ENCODE measurements around the gene TRAPPC5.

Gene TRAPPC5

DNA sequence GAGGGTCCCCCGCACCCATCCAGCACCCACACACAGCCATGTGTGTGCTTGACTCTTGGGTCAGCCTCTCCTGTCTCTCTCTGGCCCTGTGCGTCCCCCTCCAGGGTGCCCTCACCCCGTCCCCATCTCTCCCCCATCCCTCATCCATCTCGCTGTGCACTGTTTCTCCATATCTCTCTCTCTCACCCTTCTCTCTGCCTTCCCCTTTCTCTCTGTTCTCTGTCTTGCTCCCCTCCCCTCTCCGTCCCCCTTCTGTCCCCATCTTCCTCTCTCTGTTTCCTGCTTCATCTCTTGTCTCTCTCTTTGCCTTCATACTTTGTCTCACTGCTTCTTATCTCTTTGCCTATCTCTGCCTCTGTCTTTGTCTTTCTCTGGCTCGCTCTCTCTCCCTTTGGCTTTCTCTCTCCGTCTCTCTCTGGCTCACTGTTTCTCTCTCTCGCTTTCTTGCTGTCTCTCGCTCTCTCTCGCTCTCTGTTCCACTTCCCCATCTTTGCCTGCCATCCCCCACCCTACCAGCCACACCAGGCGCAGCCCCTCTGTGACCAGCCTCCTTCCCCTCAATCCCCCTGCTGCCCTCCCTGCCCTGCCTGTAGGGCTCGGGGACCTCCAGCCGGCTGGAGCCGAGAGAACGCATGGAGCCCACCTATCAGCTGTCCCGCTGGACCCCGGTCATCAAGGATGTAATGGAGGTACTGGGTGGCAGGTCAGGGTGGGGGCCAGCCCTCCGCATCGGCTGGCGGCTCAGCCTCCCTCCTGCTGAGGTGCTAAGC is 34.8 kb upstream of the TRAPPC5 start:
- in situ Hi-C loops (cut with MboI; ENCODE audit: low sequenced_read_pairs): no loop called here

GRCh38 chr19:7646426-7646700 is 34.3 kb upstream of the TRAPPC5 start:
- in situ Hi-C loops (cut with MboI; ENCODE audit: low sequenced_read_pairs): no loop called here

GRCh38 chr19:7647156-7647555 is 33.5 kb upstream of the TRAPPC5 start:
- in situ Hi-C loops (cut with MboI; ENCODE audit: low sequenced_read_pairs): no loop called here

DNA sequence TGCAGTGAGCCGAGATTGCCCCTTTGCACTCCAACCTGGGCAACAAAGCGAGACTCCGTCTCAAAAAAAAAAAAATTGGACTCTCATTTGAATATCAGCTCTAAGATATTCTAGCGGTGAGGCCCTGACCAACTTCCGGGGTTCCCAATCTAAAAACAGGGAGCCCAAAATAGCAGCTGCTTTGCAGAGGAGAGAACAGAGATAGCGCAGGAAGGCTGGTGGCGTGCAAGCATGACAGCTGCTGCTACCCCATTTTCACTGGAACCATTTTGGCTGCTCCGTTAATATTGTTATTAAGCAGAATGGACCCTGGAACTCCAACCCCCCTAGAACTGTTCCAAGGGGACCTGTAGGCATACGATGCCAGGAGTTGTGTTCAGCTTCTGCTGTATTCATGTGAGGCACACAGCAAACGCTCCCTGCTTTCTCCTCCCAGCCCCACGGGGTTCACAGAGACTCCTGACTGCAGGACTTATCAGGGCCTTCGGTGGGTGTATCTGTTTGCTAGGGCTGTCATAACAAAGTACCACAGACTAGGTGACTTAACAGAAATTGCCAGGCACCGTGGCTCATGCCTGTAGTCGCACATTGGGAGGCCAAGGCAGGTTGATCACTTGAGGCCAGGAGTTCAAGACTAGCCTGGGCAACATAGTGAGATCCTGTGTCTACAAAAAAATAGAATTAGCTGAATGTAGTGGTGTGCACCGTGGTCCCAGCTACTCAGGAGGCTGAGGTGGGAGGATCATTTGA is 32.2 kb upstream of the TRAPPC5 start:
- in situ Hi-C loops (cut with MboI; ENCODE audit: low sequenced_read_pairs): no loop called here

- in situ Hi-C loops (cut with MboI; ENCODE audit: low sequenced_read_pairs): no loop called here
Measured at GRCh38 chr19:7650148-7650547, 30.5 kb upstream of the TRAPPC5 start.

DNA sequence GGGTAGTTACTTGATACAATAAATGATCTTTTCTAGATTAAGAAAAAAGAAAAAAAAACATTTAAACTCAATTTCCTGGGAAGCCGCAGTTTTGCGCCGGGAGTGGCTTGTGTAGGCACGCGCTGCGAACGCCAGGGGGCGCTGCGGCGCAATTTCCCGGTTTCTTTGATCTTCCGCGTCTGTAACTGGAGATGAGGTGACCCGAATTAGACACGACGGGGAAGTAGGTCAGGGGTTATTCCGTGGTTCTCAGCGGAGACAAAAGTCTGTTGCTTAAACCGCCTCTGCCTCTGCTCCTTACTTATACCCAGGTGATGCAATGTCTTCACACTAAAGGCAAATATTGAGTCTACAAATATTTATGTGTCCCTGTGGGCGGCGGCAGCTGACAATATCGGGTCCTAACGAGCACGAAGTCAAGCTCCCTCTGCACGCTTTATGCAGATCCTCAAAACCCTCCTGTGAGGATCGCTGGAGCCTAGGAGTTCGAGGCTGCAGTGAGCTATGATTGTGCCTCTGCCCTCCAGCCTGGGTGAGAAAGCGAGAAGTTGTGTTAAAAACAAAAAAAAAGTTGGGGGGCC is 28.5 kb upstream of the TRAPPC5 start:
- in situ Hi-C loops (cut with MboI; ENCODE audit: low sequenced_read_pairs): no loop called here

- in situ Hi-C loops (cut with MboI; ENCODE audit: low sequenced_read_pairs): no loop called here
Measured at GRCh38 chr19:7654401-7654800, 26.2 kb upstream of the TRAPPC5 start.

- in situ Hi-C loops (cut with MboI; ENCODE audit: low sequenced_read_pairs): no loop called here
Measured at GRCh38 chr19:7655581-7655980, 25.1 kb upstream of the TRAPPC5 start.

GRCh38 chr19:7657131-7657751 is 23.4 kb upstream of the TRAPPC5 start:
- in situ Hi-C loops (cut with MboI; ENCODE audit: low sequenced_read_pairs): no loop called here

GRCh38 chr19:7658219-7658686 is 22.4 kb upstream of the TRAPPC5 start:
- in situ Hi-C loops (cut with MboI; ENCODE audit: low sequenced_read_pairs): no loop called here

DNA sequence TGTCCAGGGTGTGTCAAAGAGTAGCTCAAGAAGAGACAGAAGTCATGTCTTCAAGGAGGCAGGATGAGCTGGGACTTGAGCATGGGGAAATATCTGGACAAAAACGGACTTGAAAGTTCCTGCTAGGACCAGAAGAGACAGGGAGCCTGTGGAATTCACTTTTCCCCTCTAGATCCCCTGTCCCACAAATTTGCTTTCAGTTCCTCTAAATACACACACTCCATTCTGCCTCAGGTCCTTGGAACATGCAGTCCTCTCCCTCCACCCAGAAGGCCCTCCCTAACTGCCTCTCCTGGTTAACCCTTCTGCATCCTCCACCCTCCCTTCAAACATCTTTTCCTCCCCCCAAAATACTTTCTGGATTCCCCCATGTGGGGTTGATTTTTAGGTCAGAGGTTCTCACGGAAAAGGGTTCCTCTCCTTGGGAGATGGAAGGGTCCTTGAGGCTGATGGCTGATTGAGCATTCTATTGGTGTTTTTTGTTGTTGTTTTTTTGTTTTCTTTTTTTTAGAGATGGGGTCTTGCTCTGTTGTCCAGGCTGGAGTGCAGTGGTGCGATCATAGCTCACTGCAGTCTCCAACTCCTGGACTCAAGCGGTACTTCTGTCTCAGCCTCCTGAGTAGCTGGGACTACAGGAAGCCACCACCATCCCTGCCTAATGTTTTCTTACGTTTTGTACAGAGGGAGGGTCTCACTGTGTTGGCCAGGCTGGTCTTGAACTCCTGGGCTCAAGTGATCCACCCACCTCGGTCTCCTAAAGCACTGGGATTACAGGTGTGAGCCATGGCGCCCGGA is 18.7 kb upstream of the TRAPPC5 start:
- in situ Hi-C loops (cut with MboI; ENCODE audit: low sequenced_read_pairs): no loop called here

- in situ Hi-C loops (cut with MboI; ENCODE audit: low sequenced_read_pairs): no loop called here
Measured at GRCh38 chr19:7662657-7663056, 18.0 kb upstream of the TRAPPC5 start.

DNA sequence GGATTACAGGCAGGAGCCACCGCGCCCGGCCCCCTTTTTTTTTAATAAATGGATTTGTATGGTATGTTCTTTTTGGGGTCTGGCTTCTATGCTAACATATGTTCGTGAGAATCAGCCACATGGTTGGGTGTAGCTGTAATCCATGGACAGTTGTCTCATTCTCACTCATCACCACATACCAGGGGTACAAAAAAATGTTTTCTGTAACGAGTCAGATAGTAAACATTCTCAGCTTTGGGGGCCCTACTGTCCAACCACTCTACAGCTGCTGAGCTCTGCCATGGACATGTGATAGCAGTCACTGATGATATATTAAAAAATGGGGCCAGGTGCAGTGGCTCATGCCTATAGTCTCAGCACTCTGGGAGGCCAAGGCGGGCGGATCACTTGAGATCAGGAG is 16.9 kb upstream of the TRAPPC5 start:
- in situ Hi-C loops (cut with MboI; ENCODE audit: low sequenced_read_pairs): no loop called here

GRCh38 chr19:7665076-7665475 is 15.6 kb upstream of the TRAPPC5 start:
- in situ Hi-C loops (cut with MboI; ENCODE audit: low sequenced_read_pairs): no loop called here

DNA sequence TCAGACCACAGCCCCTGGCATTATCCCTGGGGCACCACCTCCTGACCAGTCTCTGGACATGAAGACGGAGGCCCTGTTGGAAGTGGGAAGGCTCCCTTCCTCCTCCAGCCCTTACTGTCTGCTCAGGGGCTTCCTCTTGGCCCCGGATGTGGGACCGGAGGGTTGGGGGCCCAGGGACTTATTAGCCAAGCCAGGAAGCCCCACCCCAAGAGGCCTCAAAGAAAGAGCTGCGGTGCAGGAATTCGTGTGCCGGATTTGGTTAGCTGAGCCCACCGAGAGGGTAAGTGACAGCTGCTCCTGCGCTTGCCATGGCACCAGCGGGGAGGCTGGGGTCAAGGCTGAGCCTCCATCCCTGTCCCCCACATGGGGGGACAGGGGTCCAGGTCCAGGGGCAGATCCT is 11.8 kb upstream of the TRAPPC5 start, which contains the start of gene RETN:
Gene RETN, plus strand, starts transcription at position 208 of the 400 bp plus-strand sequence. CDS start 278 bp downstream, outside the sequence.
- in situ Hi-C loops (cut with MboI; ENCODE audit: low sequenced_read_pairs): no loop called here

DNA sequence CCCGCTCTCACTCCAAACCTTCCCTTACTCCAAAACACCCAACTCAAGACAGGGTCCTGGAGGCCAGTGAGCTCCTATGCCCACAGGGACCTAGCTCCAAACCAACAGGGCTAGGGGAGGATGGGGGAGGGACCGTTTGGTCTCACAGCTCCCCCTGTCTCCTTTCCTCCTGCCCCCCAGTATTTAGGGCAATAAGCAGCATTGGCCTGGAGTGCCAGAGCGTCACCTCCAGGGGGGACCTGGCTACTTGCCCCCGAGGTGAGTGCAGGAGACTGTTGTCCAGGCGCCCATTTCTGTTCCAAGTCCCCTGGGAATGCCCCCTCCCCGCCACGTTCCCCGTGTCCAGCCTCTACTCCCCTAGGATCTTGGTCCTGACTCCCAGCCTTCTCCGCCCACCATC is 11.0 kb upstream of the TRAPPC5 start:
- in situ Hi-C loops (cut with MboI; ENCODE audit: low sequenced_read_pairs): no loop called here

DNA sequence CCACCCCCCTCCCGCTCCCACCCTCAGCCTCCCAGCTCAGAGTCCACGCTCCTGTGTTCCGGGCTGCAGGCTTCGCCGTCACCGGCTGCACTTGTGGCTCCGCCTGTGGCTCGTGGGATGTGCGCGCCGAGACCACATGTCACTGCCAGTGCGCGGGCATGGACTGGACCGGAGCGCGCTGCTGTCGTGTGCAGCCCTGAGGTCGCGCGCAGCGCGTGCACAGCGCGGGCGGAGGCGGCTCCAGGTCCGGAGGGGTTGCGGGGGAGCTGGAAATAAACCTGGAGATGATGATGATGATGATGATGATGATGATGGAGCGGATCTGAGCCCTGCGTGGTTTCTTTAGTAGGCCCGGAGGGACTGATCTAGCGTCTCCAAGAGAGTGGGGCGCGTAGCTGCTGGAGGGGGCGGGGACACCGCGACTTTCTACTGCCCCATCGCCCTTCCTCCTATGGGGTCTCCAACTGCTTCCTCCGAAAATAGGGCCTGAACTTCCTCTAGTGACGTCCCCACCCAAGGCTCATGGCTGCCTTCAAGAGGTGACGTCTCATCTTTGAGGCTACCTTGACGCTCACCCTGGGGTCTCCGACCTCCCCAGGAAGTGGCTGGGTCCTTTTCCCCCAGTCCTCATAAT is 10.4 kb upstream of the TRAPPC5 start:
- in situ Hi-C loops (cut with MboI; ENCODE audit: low sequenced_read_pairs): no loop called here

DNA sequence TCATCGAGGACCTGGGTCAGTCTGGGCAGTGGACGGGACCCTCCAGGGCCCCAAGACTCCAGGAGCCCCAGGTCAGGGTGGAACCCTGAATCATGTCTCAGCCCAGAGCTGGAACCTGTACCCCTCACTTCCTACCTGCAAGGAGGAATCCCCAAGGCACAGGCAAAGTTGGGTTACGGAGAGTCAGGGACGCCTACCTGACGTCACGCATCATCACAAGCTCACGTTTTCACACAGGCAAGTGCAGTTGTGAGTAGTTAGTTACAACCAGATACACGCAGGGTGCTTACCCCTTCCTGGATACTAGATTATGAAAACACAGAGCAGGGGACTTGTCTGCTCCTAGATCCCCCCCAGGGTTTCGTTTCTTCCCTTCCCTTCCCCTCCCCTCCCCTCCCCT is 9.8 kb upstream of the TRAPPC5 start:
- in situ Hi-C loops (cut with MboI; ENCODE audit: low sequenced_read_pairs): no loop called here

- in situ Hi-C loops (cut with MboI; ENCODE audit: low sequenced_read_pairs): no loop called here
Measured at GRCh38 chr19:7672522-7672921, 8.1 kb upstream of the TRAPPC5 start.

Data from HL-60/S4 (cell line).